CMK (cell line): Measurements from ENCODE around the gene DLG2.

ENCODE experiments used
- DNase-seq: peaks from one replicate; pipeline ENCODE4 v3.0.0-alpha.2; 2010; ENCODE audit warnings: low read depth

Gene DLG2

DNA sequence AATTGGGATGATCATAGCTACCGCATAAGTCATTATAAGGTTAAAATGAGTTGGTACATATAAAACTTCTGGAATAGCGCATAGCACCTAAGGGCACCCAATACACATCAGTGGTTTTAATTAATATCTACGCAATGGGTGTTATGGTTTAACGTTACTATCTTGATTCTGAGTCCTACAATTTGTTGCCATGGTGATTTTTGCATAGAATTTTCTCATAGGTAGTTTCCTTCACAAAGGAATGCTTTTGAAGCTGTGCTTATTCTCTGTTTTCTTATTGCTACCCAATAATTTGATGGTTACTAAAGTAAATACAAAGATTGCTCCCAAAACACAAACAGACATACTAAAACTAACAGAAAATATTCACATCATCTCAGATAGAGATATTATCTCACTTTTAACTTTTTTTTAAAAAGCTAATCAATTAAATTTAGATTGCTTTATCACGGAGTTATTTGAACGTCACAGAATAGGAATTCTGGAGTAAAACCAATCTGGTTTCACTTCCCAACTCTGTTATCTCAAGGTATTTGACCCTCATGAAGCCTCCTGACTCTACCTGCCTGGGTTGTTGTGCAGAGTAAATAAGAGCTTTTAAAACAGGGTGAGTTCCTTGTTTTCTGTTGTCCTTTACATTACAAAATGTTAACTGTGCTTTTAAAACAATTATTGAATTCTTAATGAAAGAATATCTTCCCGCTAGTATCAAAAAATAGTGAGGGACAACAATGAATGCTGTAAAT is 1705.5 kb downstream of the DLG2 start:
- no peak for DNase-seq

DNA sequence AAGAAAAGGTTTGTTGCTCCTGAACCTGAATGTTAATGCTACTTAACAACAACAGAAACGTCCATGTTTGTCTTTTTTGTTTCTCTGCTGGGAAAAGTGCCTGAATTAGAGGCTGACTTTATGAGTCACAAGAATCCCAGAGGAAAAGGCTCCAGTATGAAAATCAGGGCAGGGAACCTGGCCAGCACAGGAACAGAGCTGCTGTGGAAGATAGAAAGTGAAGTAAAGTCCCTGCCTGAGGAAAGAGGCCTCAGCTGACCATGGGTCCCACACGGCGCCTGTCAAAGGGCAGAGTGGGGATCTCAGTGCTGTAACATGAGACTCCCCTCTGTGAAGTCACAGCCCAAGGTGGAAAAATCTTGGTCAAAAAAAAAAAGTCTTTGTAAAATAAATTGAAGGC is 1708.7 kb downstream of the DLG2 start:
- no peak for DNase-seq

DNA sequence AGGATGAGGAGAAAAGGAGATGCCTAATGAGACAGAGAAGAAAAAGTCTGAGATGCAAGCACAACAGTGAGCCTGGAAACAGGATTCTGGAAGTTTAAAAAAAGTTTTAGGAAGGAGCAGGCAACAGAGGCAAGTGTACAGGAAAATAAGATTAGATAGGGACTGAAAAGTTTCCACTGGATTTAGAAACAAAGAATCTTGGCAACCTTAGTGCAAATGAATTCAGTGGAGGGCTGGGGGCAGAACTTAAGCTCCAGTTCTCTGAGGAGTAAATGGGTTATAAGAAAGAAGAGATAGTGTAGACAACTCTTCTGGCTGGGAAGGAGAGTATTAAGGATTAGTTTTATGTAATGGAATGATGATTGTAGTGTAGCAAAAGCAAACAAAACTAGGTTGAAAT is 1712.1 kb downstream of the DLG2 start:
- no peak for DNase-seq

DNA sequence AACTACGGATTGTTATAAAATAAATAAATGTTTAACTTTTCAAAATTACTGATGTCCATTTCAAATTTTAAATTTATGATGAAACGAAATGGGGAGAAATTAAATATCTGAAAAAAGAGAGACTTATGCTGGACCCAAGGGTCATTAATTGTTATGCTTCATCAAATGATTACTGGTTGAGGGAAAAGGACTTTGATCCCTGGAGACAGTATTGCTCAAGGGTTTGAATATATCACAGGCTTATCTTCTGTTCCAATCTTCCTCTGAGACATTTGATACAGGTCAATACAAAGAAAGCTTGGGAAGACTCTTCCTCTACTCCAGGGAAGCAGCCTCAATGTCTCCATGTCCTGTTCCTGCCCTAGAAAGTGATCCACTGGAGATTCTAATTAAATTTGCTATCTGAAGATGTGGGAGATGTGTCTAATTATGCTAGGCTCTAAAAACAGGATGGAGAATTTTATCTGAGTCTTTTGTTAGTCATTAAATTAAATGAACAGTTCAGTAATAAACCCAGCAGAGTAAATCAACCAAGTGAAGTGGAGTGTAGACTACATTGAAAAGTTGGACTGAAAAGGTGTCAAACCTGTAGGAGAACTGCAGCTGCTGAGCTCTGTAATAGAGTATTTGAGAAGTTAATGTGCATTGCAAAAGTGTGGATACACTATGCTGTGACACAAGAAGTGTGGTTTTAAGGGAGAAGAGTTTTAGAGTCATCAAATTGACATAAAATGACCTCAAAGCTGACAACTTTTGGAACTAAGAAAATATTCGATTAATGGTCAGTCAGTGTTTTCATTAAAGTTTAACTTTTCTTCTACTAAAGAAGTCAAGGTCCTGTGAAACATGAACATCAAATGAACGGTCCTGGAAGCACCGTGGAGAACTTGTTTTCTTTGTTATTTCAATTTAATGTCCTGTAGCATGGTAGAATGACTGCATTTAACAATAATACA is 1717.3 kb downstream of the DLG2 start:
- no peak for DNase-seq

DNA sequence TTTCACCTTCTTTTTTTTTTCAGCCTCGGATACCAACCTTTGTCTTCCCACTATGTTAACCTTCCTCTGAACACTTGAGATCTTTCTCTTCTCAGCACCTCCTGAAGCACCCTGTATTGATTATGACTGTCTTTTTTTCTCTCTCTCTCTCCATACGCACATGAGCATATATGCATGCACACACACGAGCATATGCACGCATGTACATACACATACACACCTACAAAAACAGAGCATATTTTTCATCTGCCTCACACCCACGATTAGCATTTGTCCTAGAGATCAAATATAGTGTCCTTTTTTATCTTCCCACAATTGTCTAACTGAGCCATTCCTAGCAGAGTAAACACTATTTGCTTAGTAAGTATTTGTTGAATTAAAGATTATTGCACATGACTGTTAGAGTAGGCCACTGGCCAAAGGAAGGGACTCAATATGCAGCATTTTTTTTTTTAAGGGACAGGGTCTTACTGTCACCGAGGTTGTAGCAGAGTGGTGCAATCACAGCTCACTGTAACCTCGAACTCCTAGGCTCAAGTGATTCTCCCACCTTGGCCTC is 1718.8 kb downstream of the DLG2 start:
- DNase-seq = no peak

DNA sequence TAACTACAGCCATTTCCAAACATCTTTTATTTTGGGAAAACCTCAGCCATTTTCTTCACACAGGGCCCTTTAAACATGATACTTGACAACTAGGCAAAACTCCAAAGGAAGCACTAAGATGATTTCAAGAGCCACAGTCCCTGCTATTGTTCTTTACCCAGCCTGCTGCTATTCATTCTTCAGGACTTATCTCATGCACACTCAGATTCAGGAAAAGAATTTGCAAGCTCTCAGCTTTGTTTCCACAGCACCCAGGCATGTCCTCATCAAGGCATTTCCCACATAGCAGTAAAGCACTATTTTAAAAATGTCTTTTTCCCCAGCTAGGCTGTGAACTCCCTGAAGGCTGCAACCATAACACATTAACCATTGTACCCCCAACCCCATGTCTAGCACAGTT is 1731.6 kb downstream of the DLG2 start:
- DNase-seq = no peak

DNA sequence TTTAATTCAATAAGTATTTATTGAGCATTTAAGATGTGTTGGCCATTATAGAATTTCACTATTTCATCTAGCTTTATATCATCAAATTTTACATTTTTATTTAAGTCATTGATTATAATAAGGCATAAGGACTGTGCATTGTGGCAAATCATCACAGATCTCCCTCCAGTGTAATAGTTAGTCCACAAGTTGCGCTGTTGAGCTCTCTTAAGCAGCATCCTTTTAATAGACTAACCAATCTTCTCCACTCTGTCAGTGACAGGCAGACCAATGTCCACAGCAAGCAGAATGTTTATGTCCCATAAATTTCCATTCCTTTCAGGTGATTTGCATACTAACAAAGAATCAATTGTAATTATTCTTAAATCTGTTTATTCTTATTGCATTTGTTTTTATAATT is 1745.7 kb downstream of the DLG2 start:
- no peak for DNase-seq

DNA sequence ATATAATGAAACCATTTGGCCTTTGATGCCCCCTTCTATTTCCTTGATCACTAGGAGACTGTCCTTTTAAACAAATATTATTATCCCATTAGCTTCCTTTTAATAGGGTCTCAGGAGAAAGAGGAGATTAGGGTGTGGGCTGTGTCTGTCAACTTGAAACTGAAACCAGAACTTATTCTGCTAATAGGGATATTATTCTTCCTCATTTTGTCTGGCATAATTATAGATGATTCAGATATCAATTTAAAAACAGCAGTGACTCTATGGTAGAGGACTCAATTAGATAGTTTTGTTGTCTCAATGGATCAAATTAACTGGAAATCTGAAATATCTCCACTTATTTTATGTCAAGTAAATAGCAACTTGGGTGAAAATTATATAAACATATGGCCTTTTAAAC is 1756.1 kb downstream of the DLG2 start:
- DNase-seq = no peak

DNA sequence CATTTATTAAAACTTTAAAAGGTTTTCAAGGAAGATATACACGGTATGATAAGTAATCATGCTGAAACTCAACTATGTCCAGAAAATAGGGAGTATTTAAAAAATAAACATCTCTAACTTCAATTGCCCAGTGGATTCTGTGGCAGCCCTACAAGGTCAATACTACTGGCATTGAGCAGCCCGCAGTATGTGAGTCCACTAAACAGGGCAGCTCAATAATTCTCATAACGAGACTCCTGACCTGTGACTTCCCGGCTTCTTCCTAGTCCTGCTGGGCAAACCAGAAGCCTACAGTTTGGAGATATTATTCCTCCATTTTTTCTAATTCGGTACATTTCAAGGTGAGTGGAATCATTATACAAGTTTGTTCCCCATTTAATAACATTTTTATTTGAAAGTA is 1760.5 kb downstream of the DLG2 start:
- no peak for DNase-seq

DNA sequence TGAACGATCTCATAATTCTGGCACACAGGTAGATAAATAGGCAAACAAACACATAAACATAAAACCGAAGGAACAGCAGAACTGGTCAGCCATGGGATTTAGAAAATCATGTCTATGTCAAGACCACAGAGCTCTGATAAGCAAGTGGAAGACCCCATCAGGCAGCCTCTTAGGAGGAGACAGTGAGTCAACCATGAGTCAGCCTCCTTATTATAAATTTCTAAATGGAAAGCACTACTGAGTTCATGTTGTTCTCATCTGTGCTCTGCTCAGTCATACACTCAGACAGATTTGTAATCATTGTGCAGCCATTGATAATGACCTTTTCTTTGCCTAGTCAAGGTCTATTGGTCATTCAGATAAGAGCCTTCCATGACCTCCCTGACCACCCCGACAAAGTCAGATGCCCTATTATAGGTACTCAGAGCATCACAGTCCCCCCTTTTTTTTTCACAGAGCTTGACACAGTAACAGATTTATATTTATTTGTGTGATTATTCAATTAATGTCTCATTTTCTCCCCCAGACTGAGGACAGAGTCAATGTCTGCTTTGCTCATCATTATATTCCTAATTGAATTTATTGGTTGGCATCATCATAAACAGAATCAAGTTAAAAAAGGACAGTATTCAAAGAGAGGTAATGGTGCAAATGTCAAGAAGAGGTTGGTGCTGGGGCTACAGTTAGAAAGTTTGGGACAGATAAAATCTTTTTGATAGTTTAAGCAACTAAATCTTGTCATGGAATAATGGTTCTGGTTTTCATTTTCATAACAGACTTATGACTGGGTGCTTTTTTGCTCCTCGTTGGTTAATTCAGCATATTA is 1761.3 kb downstream of the DLG2 start:
- no peak for DNase-seq

DNA sequence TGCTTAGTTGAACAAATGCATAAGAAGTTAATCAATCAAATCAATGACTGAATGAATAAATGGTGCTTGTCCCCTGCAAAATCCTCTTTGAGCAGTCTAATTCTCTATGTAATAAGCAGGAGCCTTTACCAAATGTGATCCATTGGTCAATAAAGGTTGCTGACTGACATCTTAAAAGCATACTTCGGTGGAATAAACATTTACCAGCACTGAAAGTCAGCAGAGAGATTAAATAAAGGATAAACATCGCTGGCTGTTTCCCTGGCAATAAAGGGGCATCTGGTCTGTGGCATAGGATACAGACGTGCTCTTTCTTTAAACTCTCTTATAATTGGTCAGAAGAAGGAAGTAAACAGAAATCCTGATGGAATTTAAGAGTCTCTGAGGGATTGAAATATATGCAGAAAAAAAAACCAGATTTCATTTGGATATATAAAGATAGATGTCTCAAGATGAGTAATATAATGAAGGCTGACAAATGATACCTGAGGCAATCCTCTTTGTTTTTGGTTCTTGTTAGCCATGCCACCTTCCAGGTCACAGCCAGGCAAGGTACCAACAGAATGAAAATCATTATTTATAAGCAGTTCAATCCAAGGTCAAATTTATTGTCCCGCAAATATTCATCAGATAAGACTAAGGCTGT is 1762.6 kb downstream of the DLG2 start:
- DNase-seq = no peak

DNA sequence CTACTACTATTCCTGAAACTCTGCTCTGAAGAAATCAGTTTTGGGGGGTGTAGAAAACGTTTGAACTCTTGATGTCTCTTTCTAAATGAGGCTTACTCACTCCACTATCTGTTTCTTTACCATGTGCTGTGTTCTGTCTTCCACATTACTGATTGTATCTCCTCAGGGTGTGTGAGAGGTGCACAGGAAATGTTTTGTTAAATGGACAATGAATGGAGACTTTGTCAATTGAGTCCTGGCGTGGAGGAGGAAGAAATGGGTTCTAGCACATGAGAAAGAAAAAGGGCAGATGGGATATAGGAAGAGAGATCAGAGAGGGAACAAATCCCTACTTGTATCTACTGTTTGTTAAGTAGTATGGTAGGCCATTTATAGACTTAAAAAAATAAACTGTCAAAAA is 1763.9 kb downstream of the DLG2 start:
- DNase-seq = no peak

DNA sequence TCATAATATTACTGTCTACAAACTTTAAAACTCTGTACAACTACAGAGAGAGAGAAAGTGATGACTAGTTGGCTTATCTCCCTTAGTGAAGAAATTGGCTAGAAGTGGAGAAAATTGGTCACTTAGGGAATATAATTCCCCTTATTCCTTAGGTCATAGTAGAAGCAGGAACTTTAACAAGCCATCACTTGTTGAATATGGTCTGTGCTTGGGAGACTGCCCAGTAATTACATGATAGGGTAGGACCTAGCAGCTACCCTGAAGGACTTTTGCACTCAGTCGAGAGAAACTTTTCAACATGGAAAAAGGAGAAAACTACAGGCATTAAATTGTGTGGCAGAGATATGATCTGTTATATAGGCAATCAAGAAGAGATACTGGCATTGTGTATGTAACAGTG is 1764.5 kb downstream of the DLG2 start:
- DNase-seq = no peak

DNA sequence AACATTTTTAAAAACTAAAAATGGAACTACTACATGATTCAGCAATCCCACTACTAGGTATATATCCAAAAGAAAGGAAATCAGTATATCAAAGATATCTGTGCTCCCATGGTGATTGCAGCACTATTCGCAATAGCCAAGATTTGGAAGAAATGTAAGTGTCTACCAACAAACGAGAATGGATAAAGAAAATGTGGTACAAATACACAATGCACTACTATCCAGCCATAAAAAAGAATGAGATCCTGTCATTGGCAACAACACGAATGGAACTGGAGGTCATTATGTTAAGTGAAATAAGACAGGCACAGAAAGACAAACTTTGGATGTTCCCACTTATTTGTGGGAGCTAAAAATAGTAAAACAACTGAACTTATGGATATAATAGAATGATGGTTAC is 1765.1 kb downstream of the DLG2 start:
- DNase-seq = no peak

DNA sequence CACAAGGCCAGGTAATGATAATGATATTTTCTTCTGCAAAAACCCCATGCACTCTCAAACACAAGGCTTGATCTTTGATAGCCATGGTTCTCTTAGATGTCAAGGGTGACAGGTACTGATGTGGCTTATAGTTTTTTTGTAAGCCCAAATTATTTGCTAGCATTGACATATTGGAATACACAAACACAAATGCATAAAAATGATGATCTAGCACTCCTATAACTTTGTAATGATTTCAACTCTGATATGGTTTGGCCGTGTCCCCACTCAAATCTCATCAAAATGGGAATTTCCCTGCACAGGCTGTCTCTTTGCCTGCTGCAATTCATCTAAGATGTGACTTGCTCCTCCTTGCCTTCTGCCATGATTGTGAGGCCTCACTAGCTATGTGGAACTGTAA is 1768.5 kb downstream of the DLG2 start:
- DNase-seq = no peak

DNA sequence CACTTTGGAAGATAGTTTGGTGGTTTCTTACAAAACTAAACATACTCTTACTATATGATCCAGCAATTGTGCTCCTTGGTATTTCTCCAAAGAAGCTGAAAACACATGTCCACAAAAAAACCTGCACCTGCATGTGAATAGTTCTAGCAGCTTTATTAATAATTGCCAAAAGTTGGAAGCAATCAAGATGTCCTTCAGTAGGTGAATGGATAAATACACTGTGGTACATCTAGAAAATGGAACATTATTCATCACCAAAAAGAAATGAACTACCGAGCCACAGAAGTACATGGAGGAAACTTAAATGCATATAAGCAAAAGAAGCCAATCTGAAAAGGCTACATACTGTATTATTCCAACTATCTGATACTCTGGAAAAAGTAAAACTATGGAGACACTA is 1771.9 kb downstream of the DLG2 start:
- DNase-seq = no peak

DNA sequence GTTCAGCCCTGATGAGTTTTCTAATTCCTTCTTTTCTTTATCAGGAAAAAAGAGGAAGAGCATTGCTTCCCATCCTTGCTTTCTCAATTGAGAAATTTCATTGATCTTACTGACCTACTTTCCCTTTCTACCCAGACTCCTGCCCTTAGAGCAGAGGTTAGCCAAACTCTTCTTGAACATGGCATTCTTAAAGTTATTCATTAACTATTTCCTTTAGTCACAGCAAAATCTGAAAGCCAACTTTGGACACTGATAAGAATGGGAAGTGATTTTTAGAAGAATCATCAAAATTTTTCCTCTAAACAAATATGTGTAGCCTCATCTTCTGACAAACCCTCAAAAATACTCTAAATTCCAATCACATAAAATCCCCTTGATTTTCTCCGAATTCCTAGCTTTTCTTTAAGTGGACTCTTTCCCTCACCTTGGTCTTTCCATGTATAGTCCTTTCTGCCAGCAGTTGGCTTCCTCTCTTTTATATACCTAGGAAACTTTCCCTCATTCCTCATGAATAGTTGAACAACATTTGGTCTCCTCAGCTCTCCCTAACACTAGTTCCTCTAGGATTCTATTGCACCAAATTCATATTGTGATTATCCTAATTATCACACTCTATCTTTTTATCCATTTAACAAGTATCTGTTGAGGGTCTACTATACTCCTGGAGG is 1774.2 kb downstream of the DLG2 start:
- DNase-seq = no peak

DNA sequence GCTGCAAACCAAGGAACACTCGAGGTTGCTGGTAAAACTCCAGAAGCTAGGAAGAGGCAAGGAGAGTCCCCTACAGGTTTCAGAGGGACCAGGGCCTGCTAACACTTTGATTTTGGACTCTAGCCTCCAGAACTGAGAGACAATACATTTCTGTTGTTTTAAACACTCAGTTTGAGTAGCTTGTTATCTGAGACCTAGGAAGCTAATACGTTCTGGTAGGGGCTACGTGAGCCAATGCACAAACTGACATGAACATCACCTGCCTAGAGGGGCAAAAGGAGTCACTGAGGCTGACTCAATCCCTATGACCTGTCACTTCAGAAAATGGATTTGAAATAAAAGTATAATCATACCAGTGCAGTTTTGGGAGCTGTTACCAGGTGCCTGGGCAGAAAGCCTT is 1775.1 kb downstream of the DLG2 start:
- no peak for DNase-seq

DNA sequence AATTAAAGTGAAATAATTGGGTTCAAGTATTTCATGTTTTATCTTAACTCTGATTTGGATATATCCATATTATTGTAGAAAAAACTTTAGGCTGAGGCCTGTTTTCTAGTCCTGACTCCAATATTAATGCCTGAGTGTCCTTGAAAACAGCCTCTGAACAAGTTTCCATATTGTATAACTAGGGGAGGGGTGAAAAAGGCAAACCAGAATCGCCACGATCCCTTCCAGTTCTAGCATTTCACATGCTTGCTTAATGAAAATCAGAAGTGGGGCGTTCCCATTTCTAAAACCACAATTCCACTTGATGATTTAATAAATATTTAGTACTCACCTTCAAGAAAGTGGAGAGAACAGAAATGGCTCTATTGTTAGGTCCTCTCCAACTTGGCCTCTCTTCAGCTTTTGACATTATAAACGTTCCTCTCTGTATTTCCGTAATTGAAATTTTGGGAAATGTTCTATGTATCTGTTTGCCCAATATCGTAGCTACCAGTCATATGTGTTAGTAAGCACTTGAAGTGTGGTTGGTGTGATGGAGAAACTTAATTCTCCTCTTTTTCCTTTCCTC is 1779.6 kb downstream of the DLG2 start:
- DNase-seq = no peak

DNA sequence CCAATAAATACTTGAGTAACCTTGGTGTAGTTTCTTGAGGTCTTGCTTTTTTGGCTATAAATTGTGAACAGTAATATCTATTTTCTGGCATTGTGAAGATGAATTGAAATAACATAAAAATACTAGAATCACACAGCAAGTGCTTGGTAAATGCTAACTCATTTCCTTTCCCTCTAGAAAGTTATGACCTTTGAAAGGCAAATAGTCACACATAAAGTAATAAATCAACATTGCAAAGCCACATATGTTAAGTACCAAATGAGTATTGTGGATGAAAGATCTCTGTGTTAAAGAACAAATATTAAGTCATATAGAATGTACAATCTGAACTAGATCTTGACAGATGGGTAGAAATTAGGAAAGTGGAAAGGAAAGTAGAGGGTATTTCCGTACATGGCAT is 1781.3 kb downstream of the DLG2 start:
- DNase-seq = no peak

DNA sequence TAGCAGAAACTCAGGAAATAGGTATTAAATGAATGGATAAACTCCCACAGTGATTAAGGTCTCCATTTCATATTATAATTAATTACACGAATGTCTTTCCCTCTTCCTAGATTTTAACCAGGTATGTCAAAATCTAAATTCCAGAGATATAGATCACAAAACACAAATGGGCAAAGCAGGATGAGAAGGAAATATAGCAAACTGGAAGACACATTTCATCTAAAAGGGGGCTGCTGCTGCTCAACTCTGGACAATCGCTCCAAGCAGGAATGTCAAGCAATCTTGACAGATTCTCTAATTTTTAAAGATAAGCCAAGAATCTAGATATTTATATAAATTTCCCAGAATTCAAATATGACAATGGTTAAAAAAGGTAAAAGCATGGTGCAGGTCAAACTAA is 1786.8 kb downstream of the DLG2 start:
- no peak for DNase-seq
